HepG2 (cell line): Measurements from ENCODE around the gene JAKMIP2. TPM values are rescaled to one million over a fixed set of nuclear protein-coding genes. Genes with fewer than 3 reads are reported as not detected.

Source experiments
- ATAC-seq: fragments of 200-7000 bp; cut with Tn5 transposase; 3 replicates; pipeline ENCODE4 v1.9.1; 2020; ENCODE audit warnings: mild to moderate bottlenecking, moderate library complexity
- BruUV-seq: library from RNA; stranded (reverse); fragments of 400-500 nt; replicated peaks from 2 replicates; lab custom pipeline; 2021; lab: Mats Ljungman, UMichigan
- CTCF ChIA-PET: fragments of 300-600 bp; formaldehyde crosslinking; extraction: SDS; loops from one replicate; lab custom pipeline; 2021; ENCODE audit warnings: low total read pairs, inconsistent platforms, low intra/inter-chr PET ratio; lab: Yijun Ruan, JAX
- POLR2A ChIA-PET: fragments of 350-600 bp; sonication (Branson Sonifier 250); formaldehyde crosslinking; loops from one replicate; lab custom pipeline; 2020; ENCODE audit warnings: antibody characterized with exemption, inconsistent platforms; lab: Yijun Ruan, JAX
- DNase-seq: peaks from one replicate; pipeline ENCODE4 v3.0.0-alpha.2; 2015; ENCODE audit warnings: low spot score
- FAIRE-seq: peaks from 3 replicates; lab custom pipeline; 2011; peaks lifted over from hg19 to GRCh38; lab: Jason Lieb, UNC
- H2AFZ ChIP-seq: one replicate; pipeline ENCODE4 v1.6.1; 2011; ENCODE audit warnings: low read length, inconsistent platforms
- H3K27ac ChIP-seq: fragments of 300-600 bp; 3 replicates; pipeline ENCODE4 v1.8.0; 2011; ENCODE audit warnings: mixed run types, mild to moderate bottlenecking, mixed read lengths, low read length, inconsistent platforms; ENCODE audit not compliant: insufficient read depth; ENCODE audit errors: extremely low read length
- H3K27me3 ChIP-seq, 2 experiments: fragments of 200-600 bp in 1 of 2; 2 replicates in 1 of 2; 3 replicates in 1 of 2; pipeline versions ENCODE4 v1.6.0 to v1.8.0; 2011; ENCODE audit warnings: low read length in 2 of 2, mild to moderate bottlenecking in 2 of 2, moderate library complexity in 2 of 2, inconsistent platforms in 1 of 2; ENCODE audit not compliant: insufficient read depth in 2 of 2, control insufficient read depth in 1 of 2
- H3K36me3 ChIP-seq, 2 experiments: fragments of 200-600 bp in 1 of 2; replicated peaks in 1 of 2; 2 replicates in 1 of 2; 3 replicates in 1 of 2; pipeline versions ENCODE4 v1.5.1 to v1.8.0; 2011; ENCODE audit warnings: low read length in 2 of 2, inconsistent platforms in 1 of 2; ENCODE audit not compliant: insufficient read depth in 2 of 2, control insufficient read depth in 1 of 2
- H3K4me1 ChIP-seq: 2 replicates; pipeline ENCODE4 v1.5.1; 2012; ENCODE audit warnings: low read length, inconsistent platforms; ENCODE audit not compliant: insufficient read depth
- H3K4me2 ChIP-seq: 2 replicates; pipeline ENCODE4 v1.6.0; 2011; ENCODE audit warnings: low read depth, low read length, inconsistent platforms
- H3K4me3 ChIP-seq, 3 experiments: fragments of 200-600 bp in 1 of 3; sonication (generic), shearing (Covaris generic) in 1 of 3; replicated peaks in 1 of 3; 2 replicates each; pipeline ENCODE4 v1.5.1; 2011 to 2016; ENCODE audit warnings: low read length in 3 of 3, inconsistent platforms in 2 of 3, low read depth in 2 of 3, mild to moderate bottlenecking in 2 of 3, control low read depth in 1 of 3, mixed read lengths in 1 of 3; ENCODE audit not compliant: insufficient read depth in 1 of 3
- H3K79me2 ChIP-seq: one replicate; pipeline ENCODE4 v1.6.1; 2011; ENCODE audit warnings: low read length, inconsistent platforms; ENCODE audit not compliant: insufficient read depth
- H3K9ac ChIP-seq: 2 replicates; pipeline ENCODE4 v1.6.0; 2011; ENCODE audit warnings: mild to moderate bottlenecking, low read depth, low read length, inconsistent platforms; ENCODE audit not compliant: insufficient read depth
- H3K9me3 ChIP-seq: 2 replicates; pipeline ENCODE4 v1.5.1; 2012; ENCODE audit warnings: mild to moderate bottlenecking, low read length
- H4K20me1 ChIP-seq: 2 replicates; pipeline ENCODE4 v1.6.0; 2011; ENCODE audit warnings: inconsistent platforms, mild to moderate bottlenecking, low read length, moderate library complexity; ENCODE audit not compliant: insufficient read depth
- EZH2 ChIP-seq: conservative IDR thresholded peaks from 2 replicates; pipeline ENCODE4 v1.6.1; 2012; ENCODE audit warnings: mild to moderate bottlenecking, low read depth, low read length, moderate library complexity
- HMGA1 ChIP-seq: sonication (generic); formaldehyde crosslinking; conservative IDR thresholded peaks from 2 replicates; pipeline ENCODE4 v1.4.0; 2020; ENCODE audit warnings: missing genetic modification reagents
- PATZ1 ChIP-seq: sonication (generic); formaldehyde crosslinking; IDR thresholded peaks from 2 replicates; pipeline ENCODE4 v1.4.0; 2020; ENCODE audit warnings: missing genetic modification reagents
- SETDB1 ChIP-seq: sonication (generic); formaldehyde crosslinking; IDR thresholded peaks from 2 replicates; pipeline ENCODE4 v1.5.1; 2020; ENCODE audit warnings: missing genetic modification reagents, mild to moderate bottlenecking, borderline replicate concordance
- ZNF101 ChIP-seq: sonication (generic); formaldehyde crosslinking; IDR thresholded peaks from 2 replicates; pipeline ENCODE4 v1.4.0; 2020; ENCODE audit warnings: mild to moderate bottlenecking, low read depth, missing genetic modification reagents, borderline replicate concordance
- WGBS: methylation state at CpG from one replicate; pipeline ENCODE4 v1.1.6; 2017; ENCODE audit warnings: low lambda C conversion rate; 5-methylcytosine and 5-hydroxymethylcytosine counted together
- in situ Hi-C: cut with HindIII; loops from 2 replicates; pipeline ENCODE4 v1.10.0; 2017; ENCODE audit warnings: low pct_unique_long_range_greater_than_20kb; ENCODE audit not compliant: extremely low pct_ligation_motif_present
- intact Hi-C: fragments of 100-400 bp; cut with micrococcal nuclease; formaldehyde crosslinking; loops from one replicate; pipeline ENCODE4 v1.10.0; 2022; ENCODE audit not compliant: unreplicated experiment
- polyA plus RNA-seq, 8 experiments: library from polyadenylated mRNA; depleted of rRNA in 3 of 8; stranded (reverse) in 7 of 8; unstranded in 1 of 8; fragments of >200 nt; fragmentation: Illumina TruSeq in 4 of 8; extraction: Trizol in 4 of 8; gene quantifications; 2 replicates each; pipeline versions ENCODE4 v1.2.1 to v1.2.3, GENCODE V29; 2011 to 2016; ENCODE audit warnings: low read depth in 4 of 8, missing spikeins in 1 of 8, mixed read lengths in 1 of 8; ENCODE audit not compliant: insufficient read depth in 1 of 8
- total RNA-seq, 5 experiments: library from RNA; depleted of rRNA; stranded (reverse); fragments of >200 nt; fragmentation: Illumina TruSeq; extraction: Trizol; gene quantifications; 2 replicates each; pipeline ENCODE4 v1.2.3, GENCODE V29; 2016; ENCODE audit warnings: low read depth in 1 of 5
- TF ChIP-seq, protein P1 (sequence below): sonication (generic); formaldehyde crosslinking; conservative IDR thresholded peaks from 2 replicates; pipeline ENCODE4 v1.8.1; 2023; ENCODE audit warnings: missing genetic modification reagents

Gene JAKMIP2
- total and polyA plus RNA-seq, 2 of the 13 experiments (the other 11 are each of a cell fraction or from before 2014, with no cell fraction given): 0.04 to 2.1 TPM

- Histone ChIP-seq H3K9me3 (no peaks in the 10 kb centered on the region), H3K27me3 (0 out of 5 replicates have a peak, but pooled peaks cover 0 to 4% of the 10 kb centered on the region in 2 experiments), H2AFZ (no peak overlapping the region), H3K4me2 (no peak overlapping the region), H3K79me2 (no peaks in the 10 kb centered on the region), H3K4me3 (no peak overlapping the region), H3K9ac (no peak overlapping the region), H3K27ac (no peak overlapping the region), H4K20me1 (no peaks in the 10 kb centered on the region), H3K36me3 (no peaks in the 10 kb centered on the region), H3K4me1 (peaks cover 35% of the 10 kb centered on the region)
- 0% methylated on average over 1 of the region's 1 CpG for WGBS
- CTCF ChIA-PET: no interaction called here
- BruUV-seq: no TSS peak
- in situ Hi-C loops: no loop called here
- ATAC-seq (no peak), DNase-seq (no peak), FAIRE-seq (no peak)
- intact Hi-C loops: no loop called here
- POLR2A ChIA-PET: no interaction called here
- no peak for TF ChIP-seq PATZ1
- TF ChIP-seq SETDB1 (CRISPR knock-in tag): no peak
- TF ChIP-seq, protein P1, sequence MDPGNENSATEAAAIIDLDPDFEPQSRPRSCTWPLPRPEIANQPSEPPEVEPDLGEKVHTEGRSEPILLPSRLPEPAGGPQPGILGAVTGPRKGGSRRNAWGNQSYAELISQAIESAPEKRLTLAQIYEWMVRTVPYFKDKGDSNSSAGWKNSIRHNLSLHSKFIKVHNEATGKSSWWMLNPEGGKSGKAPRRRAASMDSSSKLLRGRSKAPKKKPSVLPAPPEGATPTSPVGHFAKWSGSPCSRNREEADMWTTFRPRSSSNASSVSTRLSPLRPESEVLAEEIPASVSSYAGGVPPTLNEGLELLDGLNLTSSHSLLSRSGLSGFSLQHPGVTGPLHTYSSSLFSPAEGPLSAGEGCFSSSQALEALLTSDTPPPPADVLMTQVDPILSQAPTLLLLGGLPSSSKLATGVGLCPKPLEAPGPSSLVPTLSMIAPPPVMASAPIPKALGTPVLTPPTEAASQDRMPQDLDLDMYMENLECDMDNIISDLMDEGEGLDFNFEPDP (CRISPR knock-in tag): no peak
- TF ChIP-seq EZH2: no peak
- no peak for TF ChIP-seq HMGA1
- no peak for TF ChIP-seq ZNF101 (CRISPR knock-in tag)
These were observed 139.4 kb downstream of the JAKMIP2 start for GRCh38 chr5:147643142-147643541.
